HFF-Myc (cell line): ENCODE measurements around the gene RAB11FIP5.

Experiments
- DNase-seq: peaks from one replicate; pipeline ENCODE4 v3.0.0-alpha.2; 2011; ENCODE audit warnings: low read depth; ENCODE audit errors: extremely low read depth
- H3K4me3 ChIP-seq: replicated peaks from 2 replicates; pipeline ENCODE4 v1.5.1; 2011; ENCODE audit warnings: low read depth, mild to moderate bottlenecking, control low read depth, low read length
- CTCF ChIP-seq: IDR thresholded peaks from 2 replicates; pipeline ENCODE4 v1.5.1; 2012; ENCODE audit warnings: mild to moderate bottlenecking, low read depth, low read length, control low read depth; ENCODE audit errors: missing control alignments

RAB11FIP5 gene

DNA sequence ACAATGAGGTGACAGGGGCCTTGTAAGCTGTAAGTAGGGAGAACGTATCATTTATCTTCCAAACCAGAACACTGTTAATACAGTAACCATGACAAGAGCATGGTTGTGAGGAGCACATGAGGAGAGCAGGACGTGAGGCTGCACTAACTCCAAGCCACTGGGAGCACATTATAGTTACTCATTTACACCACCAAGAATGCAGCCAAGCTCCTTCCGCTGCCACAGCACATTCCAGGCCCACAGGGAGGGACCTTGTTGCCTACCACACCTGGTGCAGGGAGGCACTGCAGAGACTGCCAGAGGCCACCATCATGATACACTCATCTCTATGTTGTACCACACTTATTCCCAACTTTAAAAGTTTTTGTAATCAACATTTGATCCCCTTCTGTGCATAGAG is 27.8 kb downstream of the RAB11FIP5 start:
- H3K4me3 ChIP-seq = no peak overlapping the region
- no peak for DNase-seq
- no peak for TF ChIP-seq CTCF

DNA sequence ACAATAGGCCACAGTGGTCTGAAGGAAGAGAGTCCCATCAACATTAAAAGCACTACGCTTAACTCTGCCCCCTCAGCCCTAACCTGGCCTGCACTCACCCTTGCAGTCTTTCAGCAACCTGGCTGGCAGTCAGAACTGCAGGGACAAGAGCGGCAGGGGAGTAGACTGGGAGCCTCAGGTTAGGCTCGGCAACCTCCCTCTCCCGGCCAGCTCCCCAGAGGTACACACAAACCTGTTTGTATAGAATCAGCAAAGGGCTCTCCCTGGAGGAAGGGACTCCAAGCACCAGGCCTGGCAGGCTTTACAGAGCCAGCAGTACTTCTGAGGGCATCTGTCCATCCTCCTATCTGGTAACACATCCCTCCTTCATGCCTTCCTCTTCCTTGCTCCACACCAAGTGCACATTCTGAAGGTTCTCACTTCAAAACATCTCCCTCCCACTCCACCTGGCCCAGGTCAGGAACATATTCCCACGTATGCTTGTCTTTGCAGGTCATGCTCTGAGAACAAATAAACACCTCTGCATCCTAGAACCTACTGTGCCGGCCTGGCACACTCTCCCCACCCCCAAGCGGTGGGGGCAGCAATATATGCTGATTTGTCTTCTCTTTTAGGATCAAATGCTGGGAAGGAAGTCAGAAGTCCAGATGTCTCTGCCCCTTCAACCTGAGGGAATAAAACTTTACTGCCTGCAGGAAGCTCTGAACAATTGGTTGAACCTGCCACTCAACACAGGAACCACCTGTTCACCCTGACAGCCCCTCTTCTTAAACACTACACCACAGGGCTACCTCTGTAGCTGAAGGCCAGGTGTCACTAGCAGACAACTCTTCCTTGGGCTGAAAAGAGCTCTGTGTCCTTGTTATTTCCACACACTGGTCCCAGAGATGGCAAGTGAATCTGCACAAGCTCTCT is 28.6 kb downstream of the RAB11FIP5 start:
- DNase-seq = no peak
- TF ChIP-seq CTCF = no peak
- H3K4me3 ChIP-seq = no peak overlapping the region

DNA sequence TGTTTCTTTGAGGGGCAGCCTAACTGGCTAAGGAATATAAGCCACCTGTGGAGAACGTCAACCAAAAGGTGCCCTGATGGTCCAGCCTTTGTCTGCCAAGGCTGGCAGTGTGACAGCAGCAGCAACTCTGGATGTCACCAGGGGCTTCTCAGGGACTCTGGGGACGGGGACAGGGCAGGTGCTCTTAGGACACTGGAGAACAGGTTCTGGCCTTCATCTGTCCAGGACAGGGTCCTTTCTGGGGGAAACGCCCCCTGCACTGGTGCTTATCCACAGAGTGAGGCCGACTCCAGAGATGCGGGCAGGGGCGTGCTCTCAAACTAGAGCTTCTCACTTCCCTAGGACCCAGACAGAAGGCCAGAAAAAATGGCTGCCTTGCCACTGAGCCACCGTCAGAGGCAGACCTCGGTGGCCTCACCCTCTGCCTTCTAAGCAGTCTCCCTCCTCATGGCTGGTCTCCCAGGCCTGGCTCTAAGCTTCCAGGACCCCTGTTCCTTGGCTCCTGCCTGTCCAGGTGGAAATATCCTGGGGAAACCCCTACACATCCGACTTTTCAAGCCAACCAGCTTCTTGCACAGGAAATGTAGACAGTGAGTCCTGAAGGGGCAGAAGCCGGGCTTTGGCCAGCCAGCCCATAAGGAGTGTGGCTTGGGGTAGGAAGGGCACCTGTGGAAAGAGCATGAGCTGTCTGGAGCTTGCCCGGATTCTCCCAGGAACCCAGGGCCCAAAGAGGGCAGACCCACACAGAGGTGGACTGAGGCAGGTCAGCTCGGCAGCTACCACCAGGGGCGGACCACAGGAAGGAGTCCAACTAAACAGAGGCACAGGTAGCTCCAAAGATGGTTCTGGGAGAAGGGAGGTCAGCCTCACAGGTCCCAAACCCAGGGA is 30.0 kb downstream of the RAB11FIP5 start:
- no peak for DNase-seq
- no peak for TF ChIP-seq CTCF

GRCh38 chr2:73081181-73081671 is 31.5 kb downstream of the RAB11FIP5 start:
- no peak for DNase-seq

More for the DNA sequence above, 30.0 kb downstream of the RAB11FIP5 start:
- H3K4me3 ChIP-seq = no peak overlapping the region

GRCh38 chr2:73080321-73081131 is 32.2 kb downstream of the RAB11FIP5 start:
- TF ChIP-seq CTCF = no peak
- DNase-seq = no peak
- H3K4me3 ChIP-seq = no peak overlapping the region

More at GRCh38 chr2:73081181-73081671, 31.5 kb downstream of the RAB11FIP5 start:
- no peak for TF ChIP-seq CTCF
- H3K4me3 ChIP-seq = no peak overlapping the region

GRCh38 chr2:73079636-73080035 is 33.1 kb downstream of the RAB11FIP5 start:
- H3K4me3 ChIP-seq = no peak overlapping the region
- TF ChIP-seq CTCF = no peak
- DNase-seq = no peak
